IPS-NIHi11 (cell line): Measurements from ENCODE around the gene COX20.
"Not testable (repeated sequence)": the region's sequence is repeated elsewhere in the genome, so short reads cannot be mapped to it uniquely, and the experiment has no call there.

Experiments used
- DNase-seq: peaks from one replicate; pipeline ENCODE4 v3.0.0; 2012; ENCODE audit warnings: mixed read lengths, low spot score

The COX20 gene

DNA sequence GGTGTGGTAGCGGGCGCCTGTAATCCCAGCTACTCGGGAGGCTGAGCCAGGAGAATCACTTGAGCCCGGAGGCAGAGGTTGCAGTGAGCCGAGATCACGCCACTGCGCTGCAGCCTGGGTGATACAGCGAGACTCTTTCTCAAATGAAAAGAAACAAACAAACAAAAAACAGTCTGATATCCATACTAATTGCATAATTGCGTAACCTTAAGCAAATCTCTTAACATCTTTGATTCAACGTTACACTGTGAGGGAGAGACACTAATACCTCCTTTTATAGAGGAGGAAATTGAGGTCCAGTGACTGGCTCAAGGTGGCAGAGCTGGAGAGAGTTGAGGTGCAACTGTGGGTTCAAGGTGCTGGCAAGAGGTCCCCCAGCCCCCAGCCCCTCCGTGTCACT, 12.6 kb upstream of the COX20 start:
- no peak for DNase-seq

DNA sequence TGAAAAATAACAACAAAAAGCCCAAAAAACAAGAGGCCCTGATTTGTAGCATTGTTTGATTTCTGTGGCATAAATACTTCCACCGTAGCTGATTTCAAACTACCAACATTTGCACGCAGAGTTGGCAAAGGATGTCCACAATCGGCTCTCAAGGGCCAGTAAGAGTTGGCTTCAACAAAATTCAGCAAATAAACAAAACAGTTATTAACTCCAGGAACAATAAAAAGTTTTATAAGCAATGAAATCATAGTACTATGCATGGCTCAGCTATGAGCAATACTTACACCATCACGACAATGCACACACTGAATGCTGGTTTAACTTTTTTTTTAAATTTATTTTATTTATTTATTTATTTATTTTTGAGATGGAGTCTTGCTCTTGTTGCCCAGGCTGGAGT, 8.7 kb upstream of the COX20 start:
- DNase-seq: no peak

DNA sequence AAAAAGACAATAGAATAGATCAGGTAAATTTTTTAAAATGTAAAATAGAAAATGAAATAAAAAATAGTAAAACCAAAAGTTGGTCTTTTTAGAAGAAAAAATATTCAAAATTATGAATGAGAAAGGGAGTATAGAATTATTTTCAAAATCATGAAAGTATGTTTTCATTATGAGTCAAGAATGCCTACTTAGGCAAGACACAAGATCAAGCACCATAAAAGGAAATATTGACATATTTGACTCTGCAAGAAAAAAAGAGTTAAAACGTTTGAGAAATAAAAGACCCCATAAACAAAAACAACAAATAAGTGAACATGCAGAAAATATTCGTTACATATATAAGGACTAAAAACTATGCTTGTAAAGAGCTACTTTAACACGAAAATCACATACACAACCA, 4.8 kb upstream of the COX20 start:
- DNase-seq: no peak

DNA sequence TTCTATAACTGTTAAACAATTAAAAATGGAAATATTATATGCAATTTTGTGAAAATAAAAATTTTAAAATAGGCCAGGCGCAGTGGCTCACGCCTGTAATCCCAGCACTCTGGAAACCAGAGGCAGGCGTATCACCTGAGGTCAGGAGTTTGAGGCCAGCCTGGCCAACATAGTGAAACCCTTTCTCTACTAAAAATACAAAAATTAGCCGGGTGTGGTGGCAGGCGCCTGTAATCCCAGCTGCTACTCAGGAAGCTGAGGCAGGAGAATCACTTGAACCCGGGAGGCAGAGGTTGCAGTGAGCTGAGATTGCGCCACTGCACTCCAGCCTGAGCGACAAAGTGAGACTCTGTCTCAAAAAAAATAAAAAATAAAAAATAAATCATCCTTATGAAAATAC, 2.2 kb upstream of the COX20 start:
- DNase-seq: not testable (repeated sequence)

DNA sequence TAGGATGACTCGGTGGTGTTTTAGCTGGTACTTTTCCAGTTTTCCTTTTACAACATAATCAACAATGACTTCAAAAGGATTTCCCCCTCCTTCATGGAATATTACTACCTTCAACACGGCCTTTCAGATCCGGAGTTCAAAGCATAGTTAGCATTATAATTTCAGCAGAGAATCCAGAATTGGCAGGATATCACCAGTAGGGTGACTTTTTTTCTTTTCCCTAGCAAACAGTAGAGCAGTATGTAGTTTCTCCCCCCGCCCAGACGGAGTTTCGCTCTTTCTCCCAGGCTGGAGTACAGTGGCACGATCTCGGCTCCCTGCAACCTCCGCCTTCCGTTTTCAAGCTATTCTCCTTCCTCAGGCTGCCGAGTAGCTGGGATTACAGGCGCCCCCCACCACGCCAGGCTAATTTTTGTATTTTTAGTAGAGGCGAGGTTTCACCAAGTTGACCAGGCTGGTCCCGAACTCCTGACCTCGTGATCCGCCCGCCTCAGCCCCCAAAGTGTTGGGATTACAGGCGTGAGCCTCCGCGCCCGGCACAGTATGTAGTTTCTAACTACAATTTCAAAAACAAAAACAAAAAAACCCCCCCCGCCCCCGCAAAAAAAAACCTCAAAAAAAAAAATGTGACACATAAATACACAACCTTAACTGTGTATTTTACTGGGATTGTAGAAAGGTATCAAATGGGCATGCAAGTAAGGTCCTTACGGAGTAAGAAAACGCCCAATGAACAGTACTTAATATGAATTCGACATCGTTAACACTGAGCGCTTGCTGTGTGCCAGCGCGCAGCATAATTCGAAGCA, 1.5 kb upstream of the COX20 start:
- DNase-seq: peak; percentile 23

DNA sequence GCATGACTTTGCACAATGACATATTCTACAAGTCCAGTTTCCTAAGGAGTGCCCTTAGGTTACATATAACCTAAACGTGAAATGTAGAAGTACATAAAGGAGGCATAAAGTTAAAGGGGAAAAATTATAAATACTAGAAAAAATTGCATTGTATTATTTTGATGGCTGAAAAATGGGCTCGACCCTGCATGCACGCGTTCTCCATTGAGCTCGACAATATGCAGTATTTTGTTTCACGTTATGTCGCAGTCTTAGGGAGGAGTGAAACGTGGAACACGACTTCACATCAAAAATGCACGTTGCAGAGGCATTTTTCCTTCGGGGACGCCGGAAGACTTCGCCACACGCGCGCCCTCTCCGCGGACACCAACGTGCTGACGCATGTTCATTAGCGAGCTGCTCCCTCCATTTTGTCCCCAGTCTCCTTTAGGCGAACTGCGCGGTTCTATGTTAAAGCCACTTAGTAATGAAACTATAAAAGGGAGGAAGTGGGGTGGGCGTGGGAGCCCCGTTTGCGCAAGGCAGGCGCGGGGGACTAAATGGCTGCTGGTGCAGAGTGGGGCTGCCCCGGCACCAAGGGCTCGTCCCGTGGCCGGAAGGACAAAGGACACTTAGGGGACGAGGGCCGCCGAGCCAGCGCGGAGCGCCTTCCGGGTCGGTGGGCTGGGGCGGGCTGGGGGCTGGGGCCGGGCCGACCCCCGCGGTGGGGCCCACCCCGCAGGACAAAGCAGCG, 749 bp upstream of the COX20 start:
- peak; percentile 88 for DNase-seq

DNA sequence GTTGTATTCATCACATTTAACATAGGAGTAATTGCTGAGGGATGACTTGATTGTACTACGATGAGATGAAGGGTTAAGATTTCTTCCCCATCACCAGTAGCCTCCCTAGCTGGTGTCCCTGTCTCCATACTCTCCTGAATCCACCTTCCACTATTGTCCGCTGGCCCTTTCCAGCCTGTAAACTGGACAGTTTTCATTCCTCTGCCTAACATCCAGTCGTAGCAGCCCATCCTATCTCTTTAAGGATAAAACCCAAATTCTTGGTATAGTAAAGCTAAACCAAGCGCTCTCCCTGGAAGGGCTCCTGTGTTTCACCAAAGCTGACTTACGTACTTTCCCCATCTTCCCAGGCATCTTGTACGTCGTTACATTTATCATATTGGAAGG, 670 bp downstream of the COX20 start:
- peak; percentile 20 for DNase-seq

DNA sequence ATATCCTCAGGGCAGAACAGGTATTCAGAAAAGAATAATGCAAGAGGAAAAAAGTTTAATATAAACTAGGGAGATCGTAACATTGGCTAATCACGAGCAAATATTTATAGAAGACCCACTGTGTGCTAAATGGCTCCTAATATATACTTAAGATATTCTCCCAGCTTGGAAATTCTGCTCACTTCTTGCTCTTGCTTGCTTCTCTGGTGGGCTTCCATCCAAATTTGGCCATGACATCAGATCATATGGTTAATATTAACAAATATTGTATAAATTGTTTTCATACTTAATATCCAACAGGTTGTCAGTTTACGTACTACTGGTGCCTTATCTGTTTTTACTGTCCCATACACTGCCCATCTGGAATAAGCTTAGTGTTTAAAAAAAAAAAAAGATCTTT, 1.1 kb downstream of the COX20 start:
- no peak for DNase-seq

DNA sequence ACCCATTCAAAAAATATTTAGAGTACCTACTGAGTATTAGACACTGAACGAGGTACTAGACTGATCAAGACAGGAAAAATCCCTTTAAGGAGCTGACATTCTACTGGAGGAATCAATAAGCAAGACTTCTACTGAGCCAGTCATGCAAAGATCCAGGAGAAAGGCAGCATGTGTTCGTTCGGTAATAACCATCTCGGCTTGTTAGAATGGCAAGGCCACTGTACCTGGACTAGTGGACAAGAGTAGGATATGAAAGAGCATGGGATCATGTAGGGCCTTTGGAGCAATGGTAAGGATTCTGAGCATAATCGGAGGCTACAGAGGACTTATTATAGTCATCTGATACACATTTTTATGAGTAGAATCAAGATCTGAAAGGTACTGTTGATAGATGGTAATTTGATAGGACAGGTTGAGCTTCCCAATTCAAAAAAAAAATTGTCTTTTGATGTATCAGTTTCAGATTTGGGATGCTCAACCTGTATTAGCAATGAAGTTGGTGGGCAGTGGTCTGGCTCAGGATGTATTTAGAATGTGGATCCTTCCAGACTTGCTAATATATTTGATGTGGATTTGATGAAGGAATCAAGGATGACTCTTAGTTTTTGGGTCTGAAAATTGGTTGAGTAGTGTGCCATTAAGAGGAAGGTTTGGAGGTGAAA, 2.3 kb downstream of the COX20 start:
- no peak for DNase-seq

DNA sequence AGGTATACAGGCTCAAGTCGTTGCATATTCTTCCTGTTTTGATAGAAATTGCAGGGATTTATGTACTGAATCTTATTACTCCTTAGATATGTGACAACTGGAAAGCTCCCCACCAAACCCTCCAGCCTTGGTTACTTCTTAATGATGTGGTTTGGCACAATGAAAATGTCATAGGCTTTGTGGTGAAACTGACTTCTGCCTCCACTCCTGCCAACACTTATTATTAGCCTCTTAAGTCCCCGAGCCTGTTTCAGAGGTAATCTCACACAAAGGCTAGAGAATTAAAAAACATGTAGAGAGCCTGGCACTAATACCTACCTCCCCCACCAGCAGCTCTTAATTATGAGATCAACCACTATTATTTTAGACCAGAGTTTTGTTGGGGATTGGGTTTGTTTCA, 4.2 kb downstream of the COX20 start:
- DNase-seq: no peak

DNA sequence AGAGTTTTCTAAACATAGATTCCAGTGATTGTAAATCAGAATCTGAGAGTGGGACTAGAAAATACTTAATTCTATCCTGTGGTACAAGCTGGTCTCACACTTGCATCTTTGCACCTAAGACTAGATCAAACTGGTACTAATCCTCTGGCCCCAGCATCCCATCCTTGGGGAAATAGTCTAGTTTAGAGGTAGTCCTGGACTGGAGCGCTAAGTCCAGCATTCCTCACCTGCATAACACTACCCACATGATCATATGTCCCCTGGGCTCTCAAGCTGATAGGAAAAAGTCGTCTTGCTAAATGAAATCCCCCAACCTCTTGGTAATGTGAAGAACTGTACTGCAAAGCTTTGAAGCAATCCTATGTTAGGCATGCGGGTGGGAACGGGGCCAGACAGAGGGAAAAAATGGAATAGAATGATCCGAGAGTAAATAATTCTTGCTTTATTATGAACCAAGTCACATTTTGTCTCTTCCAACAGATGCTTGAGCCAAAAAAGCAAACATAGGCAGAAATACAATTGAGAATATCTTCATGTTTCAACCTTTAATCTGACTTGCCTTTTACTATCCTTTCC, 4.8 kb downstream of the COX20 start:
- no peak for DNase-seq

DNA sequence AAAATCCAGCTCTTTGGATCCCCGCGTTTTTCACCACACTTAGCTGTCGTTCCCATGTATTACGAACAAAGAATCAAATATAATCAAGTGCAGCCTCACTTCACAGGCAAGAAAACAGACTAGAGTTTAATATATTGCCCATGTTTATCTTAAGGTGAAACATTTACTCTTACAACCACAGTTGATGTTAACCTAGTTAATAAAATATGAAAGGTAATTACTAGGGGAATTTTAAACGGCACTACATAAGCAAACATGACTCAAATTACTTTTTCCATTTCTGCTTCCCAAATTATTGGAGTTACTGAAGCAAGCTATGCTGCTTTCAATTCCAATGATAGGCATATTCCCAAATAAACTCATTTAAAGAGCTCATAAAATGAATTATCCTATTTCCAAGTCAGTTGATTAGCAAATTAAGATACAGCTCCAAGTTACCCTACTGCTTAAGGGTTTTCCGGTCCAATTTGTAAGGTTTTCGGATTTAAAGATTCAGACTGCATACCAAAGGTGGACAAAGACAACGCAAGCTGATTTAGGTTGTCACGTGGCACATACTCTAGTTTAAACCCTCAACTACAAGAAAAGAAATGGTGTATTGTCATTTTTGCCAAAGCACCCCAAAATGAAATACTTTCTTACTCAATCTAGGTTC, 5.9 kb downstream of the COX20 start:
- DNase-seq: no peak

DNA sequence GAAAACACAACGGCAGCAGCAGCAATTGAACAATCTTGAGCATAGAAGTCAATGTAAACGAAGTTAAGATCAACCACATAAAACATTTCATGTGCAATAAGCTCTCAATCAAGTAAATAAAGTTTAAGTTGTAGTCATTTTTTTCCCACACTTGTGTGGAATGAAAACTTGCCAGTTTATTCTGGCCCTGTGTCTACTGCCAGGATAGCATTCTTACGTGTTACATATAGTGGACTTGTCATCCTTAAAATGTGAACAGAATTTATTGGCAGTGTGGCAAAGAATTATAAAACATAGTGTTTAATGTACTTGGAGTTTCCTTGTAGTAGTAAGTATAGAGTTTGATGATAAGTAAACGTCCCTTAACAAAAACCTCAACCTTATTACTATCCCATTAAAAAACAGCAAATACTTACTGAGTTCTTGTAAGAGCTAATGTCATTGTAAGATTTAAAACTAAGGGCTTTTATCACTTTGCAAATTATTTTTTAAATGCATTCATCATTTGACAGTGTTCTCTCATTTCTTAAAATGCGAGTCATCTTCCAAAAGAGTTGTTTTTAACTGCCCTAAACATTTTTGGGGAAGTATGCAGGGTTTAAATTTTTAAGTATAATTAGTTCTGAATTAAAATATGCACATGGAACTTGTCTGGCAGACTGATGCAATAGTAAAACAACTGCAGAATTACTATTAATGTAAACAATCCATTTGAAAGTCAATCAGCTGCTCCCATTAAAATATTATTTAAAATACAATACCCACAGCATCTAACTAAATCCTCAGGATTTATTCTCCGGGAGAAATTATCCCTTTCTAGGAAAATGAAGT, 7.9 kb downstream of the COX20 start:
- no peak for DNase-seq

DNA sequence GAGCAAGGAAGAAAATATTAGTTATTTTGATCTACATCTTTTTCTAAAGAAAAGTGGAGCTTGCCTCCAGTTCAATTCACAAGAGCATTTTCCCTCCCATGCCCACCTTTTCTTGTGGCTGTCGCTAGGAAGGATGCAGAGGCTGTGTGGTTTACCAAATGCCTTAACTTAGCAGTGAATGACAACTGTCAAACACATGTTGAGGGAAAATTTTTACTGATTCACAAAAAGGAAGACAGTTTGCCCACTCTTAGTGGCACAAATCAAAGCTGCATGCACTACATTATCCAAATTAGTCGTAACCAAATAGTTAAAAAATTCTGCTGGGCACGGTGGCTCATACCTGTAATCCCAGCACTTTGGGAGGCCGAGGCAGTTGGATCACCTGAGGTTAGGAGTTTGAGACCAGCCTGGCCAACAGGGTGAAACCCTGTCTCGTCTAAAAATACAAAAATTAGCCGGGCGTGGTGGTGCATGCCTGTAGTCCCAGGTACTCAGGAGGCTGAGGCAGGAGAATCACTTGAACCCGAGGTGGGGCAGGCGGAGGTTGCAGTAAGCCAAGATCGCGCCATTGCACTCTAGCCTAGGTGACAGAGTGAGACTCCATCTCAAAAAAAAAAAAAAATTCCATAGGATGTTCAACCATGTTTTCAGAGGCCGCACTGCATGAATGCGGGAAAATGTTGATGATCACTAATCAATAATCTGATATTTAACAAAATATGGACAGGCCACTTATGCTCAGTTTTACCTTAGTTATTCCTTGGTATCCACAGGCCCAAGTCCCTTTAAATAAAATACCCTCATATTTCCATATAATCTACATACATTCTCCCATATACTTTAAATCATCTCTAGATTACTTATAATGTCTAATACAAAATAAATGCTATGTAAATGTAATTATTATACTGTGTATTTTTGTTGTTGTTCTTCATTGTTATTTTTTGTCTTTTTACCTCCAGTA, 9.0 kb downstream of the COX20 start:
- no peak for DNase-seq

DNA sequence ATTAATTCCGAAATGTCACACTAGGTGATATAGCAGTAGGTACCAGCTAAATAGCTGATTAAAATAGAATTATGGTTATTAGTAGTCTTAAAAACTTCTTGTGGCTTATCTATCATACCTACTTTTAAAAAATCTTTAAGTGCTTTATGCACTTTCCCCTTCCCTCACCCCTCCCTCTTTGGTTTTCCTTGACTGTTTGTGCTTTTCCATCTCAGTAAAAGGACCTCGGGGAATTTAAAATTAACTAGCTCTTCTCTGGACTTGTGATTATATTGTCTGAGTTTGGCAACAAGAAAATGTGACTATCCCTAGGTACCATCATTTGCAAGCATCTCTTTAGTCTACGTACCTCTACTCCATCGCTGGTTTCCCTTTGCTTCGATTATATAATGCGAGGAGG, 11.2 kb downstream of the COX20 start:
- DNase-seq: no peak

DNA sequence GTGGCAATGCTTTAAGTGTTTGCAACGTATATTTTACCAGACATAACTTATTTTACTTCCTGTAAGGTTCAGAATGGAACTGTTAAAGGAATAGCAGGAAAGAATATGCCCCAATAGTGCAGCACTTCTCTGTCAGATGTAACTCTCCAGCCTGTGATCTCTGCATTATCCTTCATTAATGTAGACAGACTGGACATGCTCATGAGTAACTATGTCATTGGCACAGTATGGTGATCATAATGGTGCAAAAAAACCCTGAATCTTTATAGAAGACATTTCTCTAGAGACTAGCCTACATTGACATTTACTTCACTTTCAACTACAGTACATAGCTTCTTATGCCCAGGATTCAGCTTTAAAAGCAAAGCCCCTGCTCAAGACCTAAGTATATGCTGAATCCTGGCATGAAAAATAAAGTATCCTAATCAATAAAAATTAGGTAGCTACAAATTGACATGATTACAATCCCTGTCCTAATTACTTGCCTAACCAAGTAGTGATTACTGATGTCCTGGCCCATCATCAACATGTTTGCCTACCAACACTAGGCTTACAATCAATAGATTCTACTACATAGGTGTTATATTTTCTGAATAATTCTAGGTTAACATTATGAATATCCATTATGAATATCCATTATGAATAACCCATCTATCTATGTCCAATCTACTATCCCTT, 13.9 kb downstream of the COX20 start:
- DNase-seq: no peak

DNA sequence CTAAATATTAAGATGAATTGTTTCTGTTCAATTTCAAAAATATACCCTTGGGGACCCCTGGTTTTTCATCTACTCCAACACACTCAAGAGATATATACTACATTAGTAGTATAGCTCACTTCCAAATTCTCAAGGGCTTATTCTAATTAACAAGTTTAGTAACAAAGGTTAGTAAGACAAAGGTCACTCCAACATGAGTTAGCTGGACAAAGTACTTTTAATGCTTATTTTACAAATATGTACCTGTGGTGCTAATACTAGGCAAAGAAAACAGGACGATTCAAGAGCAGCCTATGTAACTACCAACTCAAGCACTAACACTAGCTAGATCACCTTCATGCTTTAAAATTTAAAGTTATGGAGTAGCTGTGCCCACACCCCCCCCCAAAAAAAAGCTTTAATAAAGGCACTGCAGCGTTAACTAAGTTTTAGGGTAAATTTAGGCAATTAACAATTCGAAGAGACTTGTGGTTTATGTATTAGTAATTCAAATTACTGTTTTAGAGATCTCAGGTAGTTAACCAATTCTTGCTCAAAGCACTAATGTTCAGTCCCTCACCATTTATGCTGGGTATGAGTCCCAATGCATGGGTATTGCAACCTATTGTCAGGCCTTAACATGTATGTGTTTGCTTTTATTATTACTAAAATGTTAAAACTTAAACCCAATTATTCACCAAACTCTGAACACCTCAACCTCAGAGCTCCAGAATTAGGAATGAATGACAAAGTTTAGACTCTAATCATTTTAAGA, 14.8 kb downstream of the COX20 start:
- no peak for DNase-seq

DNA sequence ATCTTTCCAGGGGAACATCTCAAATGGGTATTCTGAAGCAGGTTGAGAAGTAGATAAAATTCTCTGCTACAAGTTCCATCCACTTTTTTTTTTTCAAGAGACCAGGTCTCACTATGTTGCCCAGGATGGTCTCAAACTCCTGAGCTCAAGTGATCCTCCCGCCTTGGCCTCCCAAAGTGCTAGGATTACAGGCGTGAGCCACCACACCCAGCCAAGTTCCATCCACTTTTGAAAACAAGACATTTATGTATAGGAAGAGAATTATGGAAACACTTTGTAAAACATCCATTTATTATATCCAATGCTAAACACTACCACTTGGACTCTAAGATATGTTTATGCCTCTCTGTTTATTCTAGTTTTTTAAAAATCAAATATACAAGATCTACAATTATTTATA, 15.4 kb downstream of the COX20 start:
- DNase-seq: no peak
